HG02943 (cell line): Measurements from ENCODE around the gene EPS8.

Experiments used
- ATAC-seq: cut with Tn5 transposase; IDR thresholded peaks from one replicate; pipeline ENCODE4 v1.9.1; 2021; ENCODE audit warnings: mild to moderate bottlenecking, low read depth, moderate library complexity; ENCODE audit not compliant: unreplicated experiment

The EPS8 gene

DNA sequence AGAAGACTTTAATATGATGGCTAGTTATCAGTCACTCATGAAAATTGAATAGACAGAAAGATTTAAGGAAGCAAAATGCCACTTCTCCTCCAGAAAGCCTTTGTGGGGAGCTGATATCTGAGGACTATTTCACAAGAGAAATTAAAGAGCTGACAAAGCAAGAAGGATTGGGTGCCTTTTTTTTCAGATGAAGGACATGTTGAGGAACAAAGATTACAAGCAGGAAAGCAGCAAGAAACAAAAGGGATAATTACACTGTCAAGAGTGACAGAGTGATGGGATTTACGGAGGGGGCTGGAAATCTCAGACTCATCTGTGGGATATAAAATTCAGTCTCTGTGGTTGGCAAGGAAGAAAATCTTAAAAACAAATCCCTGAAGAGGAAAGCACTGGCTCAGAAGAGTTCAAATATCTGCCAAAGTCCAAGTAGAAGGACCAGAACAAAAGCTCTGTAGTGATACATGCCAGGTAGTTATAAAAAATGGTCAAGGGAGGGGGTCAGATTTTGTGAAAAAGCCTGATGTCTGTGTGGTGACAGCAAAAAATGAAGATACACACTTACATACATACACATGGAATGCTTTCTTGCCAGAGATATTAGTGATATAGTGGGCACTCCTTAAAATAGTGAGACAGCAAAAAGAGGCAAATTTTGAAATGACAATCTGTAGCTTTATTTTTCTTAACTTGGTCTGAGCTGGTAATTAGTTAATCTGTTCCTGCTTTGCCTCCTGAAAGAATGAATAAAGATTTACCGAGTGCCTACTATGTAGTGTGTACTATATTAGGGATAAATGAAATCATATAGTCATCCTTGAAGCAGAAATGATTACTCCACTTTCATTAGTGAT lies 62.9 kb downstream of the EPS8 start:
- no peak for ATAC-seq

- ATAC-seq: no peak
Measured at GRCh38 chr12:15722951-15723350, 66.2 kb downstream of the EPS8 start.

GRCh38 chr12:15721316-15722115 lies 67.7 kb downstream of the EPS8 start:
- ATAC-seq: no peak

- no peak for ATAC-seq
Measured at GRCh38 chr12:15720295-15720694, 68.9 kb downstream of the EPS8 start.

DNA sequence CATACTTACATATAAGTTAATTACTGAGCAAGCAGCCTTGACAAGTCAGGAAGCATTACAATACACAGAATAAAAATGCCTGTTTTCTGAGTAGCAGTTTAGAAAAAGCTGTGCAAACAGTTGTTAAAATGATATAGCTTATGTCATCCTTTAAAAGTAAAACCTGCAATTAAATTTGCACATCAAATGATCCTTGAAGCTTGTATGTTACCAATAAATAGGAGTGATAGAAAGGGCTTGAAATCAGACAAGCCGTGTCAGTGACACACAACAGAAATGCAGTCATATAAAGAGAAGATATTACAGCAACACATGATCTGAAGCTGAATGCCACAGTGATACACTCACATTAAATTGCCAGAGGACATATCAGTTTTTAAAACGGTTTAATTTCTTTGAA lies 70.0 kb downstream of the EPS8 start:
- ATAC-seq: no peak

DNA sequence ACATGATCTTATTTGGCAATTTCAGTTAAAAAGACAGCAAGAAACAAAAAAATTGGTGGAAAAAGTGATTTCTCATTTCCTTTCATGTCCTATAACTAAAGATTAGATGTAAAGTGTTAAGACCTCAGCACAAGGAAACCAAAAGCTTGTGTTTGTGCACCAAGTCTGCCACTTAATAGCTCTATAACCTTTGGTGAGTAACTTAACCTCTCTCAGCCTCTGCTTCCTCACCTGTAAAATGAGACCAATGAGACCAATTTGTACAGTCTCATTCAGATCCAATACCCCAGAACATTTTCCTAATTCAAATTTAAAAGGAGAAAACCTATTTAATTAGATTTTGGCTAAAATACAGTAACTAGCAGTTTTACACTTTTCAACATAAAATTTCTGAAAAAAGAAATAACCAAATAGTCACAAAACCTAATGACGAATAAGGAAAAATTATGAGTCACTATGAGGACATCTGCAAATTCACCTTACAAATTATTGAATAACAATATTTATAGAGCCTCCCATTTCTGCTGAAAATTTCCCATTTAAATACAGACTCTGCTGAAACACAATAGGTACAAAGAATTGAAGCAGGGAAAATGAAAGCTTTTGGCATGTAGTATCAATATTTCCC lies 71.1 kb downstream of the EPS8 start:
- no peak for ATAC-seq

GRCh38 chr12:15716581-15716980 lies 72.6 kb downstream of the EPS8 start:
- no peak for ATAC-seq

DNA sequence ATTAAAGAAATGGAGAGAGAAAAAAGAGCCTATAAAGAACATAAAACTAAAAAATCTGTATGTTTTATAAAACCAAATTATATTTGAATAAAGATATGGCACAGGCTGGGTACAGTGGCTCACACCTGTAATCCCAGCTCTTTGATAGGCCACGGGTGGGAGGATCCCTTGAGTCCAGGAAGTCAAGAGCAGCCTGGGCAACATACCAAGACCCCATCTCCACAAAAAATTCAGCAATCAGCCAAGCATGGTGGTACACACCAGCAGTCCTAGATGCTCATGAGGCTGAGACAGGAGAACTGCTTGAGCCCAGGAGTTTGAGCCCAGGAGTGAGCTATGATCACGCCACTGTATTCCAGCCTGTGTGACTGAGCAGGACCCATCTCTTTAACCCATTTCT lies 74.9 kb downstream of the EPS8 start:
- no peak for ATAC-seq

DNA sequence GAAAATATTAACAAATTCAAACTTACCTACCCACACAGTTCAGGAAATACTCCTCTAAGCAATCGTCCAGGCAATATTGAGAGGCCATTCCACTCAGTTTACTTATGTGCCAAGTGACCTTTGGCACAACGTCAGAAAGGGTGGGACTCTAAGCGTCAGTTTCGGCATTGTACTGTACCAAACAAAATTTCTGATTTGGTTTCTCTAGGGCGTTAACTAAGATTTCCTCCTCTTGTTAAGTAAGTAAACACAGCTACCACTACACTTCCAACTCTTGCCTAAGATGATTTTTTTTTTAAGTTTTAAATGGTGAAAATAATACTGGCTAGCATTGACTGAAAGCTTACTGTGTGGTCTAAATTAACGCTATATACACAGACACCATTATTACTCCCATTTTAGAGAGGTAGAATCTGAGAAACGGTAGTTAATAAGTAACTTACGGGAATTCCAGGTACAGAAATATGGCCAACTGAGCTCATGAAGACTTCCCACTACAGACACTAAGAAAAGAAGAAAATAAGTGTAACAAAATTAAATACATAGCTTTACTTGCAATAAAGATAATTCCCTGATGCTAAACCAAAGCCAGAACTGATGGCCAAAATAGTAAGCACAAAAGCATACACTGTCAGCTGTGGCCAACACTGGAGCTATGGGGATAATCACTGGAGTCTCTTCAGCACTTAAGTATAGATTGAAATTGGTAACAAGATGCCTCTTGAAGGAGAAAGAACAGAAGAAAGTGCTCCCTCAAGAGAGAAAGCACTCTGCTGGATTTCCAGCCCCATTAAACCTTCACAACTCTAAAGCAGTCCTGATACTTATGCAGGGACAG lies 76.1 kb downstream of the EPS8 start:
- ATAC-seq: no peak

GRCh38 chr12:15712160-15712559 lies 77.0 kb downstream of the EPS8 start:
- ATAC-seq: no peak

GRCh38 chr12:15710860-15711510 lies 78.2 kb downstream of the EPS8 start:
- no peak for ATAC-seq

DNA sequence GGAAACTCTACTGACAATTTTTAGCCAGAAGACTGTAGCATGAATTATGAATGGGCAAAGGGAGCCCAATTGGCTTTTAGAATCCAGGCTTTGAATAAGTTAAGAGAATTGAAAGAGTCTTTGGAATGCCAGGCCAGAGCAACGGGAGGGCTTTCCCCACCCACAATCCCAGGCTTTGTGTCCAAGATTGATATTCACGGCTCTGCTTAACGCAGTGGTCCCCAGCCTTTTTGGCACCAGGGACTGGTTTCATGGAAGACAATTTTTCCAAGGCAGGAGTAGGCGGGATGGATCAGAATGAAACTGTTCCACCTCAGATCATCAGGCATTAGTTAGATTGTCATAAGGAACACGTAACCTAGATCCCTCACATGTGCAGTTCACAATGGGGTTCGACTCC lies 79.6 kb downstream of the EPS8 start:
- ATAC-seq: no peak

GRCh38 chr12:15708396-15709076 lies 80.7 kb downstream of the EPS8 start:
- no peak for ATAC-seq

GRCh38 chr12:15707516-15708199 lies 81.5 kb downstream of the EPS8 start:
- no peak for ATAC-seq

DNA sequence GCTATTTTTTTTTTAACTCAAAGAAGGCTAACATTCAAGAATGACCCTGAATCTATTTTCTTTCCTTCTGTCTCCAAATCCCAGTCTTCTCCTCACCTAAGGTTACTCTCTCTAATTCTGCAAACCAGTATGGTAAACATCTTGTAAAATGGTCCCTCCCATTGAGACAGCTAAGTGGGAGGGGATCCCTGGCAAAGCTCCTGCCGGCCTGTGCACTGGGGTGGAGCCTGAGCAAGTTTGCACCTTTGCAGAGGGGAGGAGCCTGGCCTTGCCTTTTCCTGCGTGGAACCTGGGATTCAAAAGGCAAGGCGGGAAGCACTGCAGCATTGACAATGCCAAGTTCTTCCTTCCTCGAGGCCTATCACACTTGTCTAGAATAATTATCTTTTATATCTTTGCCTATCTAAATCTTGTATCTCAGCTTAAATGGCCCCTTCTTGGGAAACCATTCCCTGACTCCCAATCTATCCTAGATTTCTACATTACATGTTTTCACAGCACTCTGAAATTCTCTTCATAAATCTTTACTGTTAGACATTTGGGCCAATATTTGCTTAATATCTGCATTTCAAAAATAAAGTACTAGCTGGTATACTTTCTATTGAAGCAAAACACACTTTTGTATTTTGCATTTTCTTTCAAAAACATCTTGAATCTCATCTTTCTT lies 83.0 kb downstream of the EPS8 start:
- ATAC-seq: no peak

DNA sequence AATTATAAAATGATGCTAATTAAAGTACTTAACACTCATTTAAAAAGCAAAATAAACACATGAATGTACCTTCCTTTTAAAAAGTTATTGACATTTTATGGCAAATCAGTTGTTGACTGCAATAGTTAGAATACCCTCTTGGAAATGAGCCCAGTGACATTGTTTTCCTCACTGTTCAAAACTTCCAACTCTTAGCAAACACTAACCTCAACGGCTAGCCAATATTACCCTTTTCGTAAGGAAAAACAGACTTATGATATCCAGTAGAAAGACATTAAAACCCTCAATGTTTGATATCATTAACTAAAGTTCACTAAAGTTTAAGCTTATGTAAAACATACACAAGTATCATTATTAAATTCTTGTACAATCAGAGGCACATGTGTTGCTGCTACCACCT lies 83.6 kb downstream of the EPS8 start:
- no peak for ATAC-seq

- no peak for ATAC-seq
Measured at GRCh38 chr12:15702276-15702675, 86.9 kb downstream of the EPS8 start.

GRCh38 chr12:15701631-15702156 lies 87.5 kb downstream of the EPS8 start:
- no peak for ATAC-seq
